ENCODE measurements around the gene MAFF.
"Not testable (repeated sequence)": the region's sequence is repeated elsewhere in the genome, so short reads cannot be mapped to it uniquely, and the experiment has no call there.

The MAFF gene

GRCh38 chr22:38170469-38170868 is 31.3 kb upstream of the MAFF start:
- H3K4me3 ChIP-seq (ENCODE audit: low read length), result no peak overlapping the region
- H3K36me3 ChIP-seq (ENCODE audit: control insufficient read depth, insufficient read depth, low read length, severe bottlenecking), result peaks cover 4% of the 10 kb centered on the region
- H3K9ac ChIP-seq (ENCODE audit: low read length), result no peak overlapping the region
- no peaks in the 10 kb centered on the region for H3K27me3 ChIP-seq (replicated peaks; ENCODE audit: control insufficient read depth, insufficient read depth, low read length)
- H3K4me1 ChIP-seq (ENCODE audit: control insufficient read depth, insufficient read depth, low read length), result peaks cover 10% of the 10 kb centered on the region
- H3K9me3 ChIP-seq (ENCODE audit: control insufficient read depth, low read length), result no peaks in the 10 kb centered on the region
- no peak for DNase-seq (ENCODE audit: low read depth)

GRCh38 chr22:38171927-38172831 is 29.6 kb upstream of the MAFF start:
- no peak overlapping the region for H3K4me3 ChIP-seq (ENCODE audit: low read length)
- no peaks in the 10 kb centered on the region for H3K9me3 ChIP-seq (ENCODE audit: control insufficient read depth, low read length)
- no peak overlapping the region for H3K9ac ChIP-seq (ENCODE audit: low read length)
- H3K27me3 ChIP-seq (replicated peaks; ENCODE audit: control insufficient read depth, insufficient read depth, low read length), result no peaks in the 10 kb centered on the region
- no peak for DNase-seq (ENCODE audit: low read depth)
- H3K36me3 ChIP-seq (ENCODE audit: control insufficient read depth, insufficient read depth, low read length, severe bottlenecking), result no peaks in the 10 kb centered on the region
- peaks cover 9% of the 10 kb centered on the region for H3K4me1 ChIP-seq (ENCODE audit: control insufficient read depth, insufficient read depth, low read length)

GRCh38 chr22:38172832-38173640 is 28.8 kb upstream of the MAFF start:
- H3K27me3 ChIP-seq (replicated peaks; ENCODE audit: control insufficient read depth, insufficient read depth, low read length), result no peaks in the 10 kb centered on the region
- H3K4me1 ChIP-seq (ENCODE audit: control insufficient read depth, insufficient read depth, low read length), result peaks cover 17% of the 10 kb centered on the region
- no peak for DNase-seq (ENCODE audit: low read depth)
- no peaks in the 10 kb centered on the region for H3K36me3 ChIP-seq (ENCODE audit: control insufficient read depth, insufficient read depth, low read length, severe bottlenecking)
- H3K9me3 ChIP-seq (ENCODE audit: control insufficient read depth, low read length), result no peaks in the 10 kb centered on the region
- no peak overlapping the region for H3K4me3 ChIP-seq (ENCODE audit: low read length)
- H3K9ac ChIP-seq (ENCODE audit: low read length), result no peak overlapping the region

- Histone ChIP-seq H3K36me3 (ENCODE audit: control insufficient read depth, insufficient read depth, low read length, severe bottlenecking) (no peaks in the 10 kb centered on the region), H3K27me3 (replicated peaks; ENCODE audit: control insufficient read depth, insufficient read depth, low read length) (no peaks in the 10 kb centered on the region), H3K4me3 (ENCODE audit: low read length) (no peak overlapping the region), H3K4me1 (ENCODE audit: control insufficient read depth, insufficient read depth, low read length) (peaks cover 21% of the 10 kb centered on the region), H3K9ac (ENCODE audit: low read length) (no peak overlapping the region), H3K9me3 (ENCODE audit: control insufficient read depth, low read length) (no peaks in the 10 kb centered on the region)
- DNase-seq (ENCODE audit: low read depth), result no peak
Measured at GRCh38 chr22:38173641-38173906, 28.2 kb upstream of the MAFF start.

GRCh38 chr22:38174626-38175025 is 27.2 kb upstream of the MAFF start:
- Histone ChIP-seq H3K9me3 (ENCODE audit: control insufficient read depth, low read length) (no peaks in the 10 kb centered on the region), H3K4me1 (ENCODE audit: control insufficient read depth, insufficient read depth, low read length) (peaks cover 28% of the 10 kb centered on the region), H3K9ac (ENCODE audit: low read length) (no peak overlapping the region), H3K36me3 (ENCODE audit: control insufficient read depth, insufficient read depth, low read length, severe bottlenecking) (no peaks in the 10 kb centered on the region), H3K4me3 (ENCODE audit: low read length) (no peak overlapping the region), H3K27me3 (replicated peaks; ENCODE audit: control insufficient read depth, insufficient read depth, low read length) (no peaks in the 10 kb centered on the region)
- no peak for DNase-seq (ENCODE audit: low read depth)

GRCh38 chr22:38175206-38176118 is 26.3 kb upstream of the MAFF start:
- no peak for DNase-seq (ENCODE audit: low read depth)
- no peaks in the 10 kb centered on the region for H3K9me3 ChIP-seq (ENCODE audit: control insufficient read depth, low read length)
- H3K4me3 ChIP-seq (ENCODE audit: low read length), result no peak overlapping the region
- H3K9ac ChIP-seq (ENCODE audit: low read length), result no peak overlapping the region
- no peaks in the 10 kb centered on the region for H3K27me3 ChIP-seq (replicated peaks; ENCODE audit: control insufficient read depth, insufficient read depth, low read length)
- no peaks in the 10 kb centered on the region for H3K36me3 ChIP-seq (ENCODE audit: control insufficient read depth, insufficient read depth, low read length, severe bottlenecking)
- peaks cover 36% of the 10 kb centered on the region for H3K4me1 ChIP-seq (ENCODE audit: control insufficient read depth, insufficient read depth, low read length)

GRCh38 chr22:38176170-38176741 is 25.5 kb upstream of the MAFF start:
- Histone ChIP-seq H3K9me3 (ENCODE audit: control insufficient read depth, low read length) (no peaks in the 10 kb centered on the region), H3K36me3 (ENCODE audit: control insufficient read depth, insufficient read depth, low read length, severe bottlenecking) (no peaks in the 10 kb centered on the region), H3K4me1 (ENCODE audit: control insufficient read depth, insufficient read depth, low read length) (peaks cover 44% of the 10 kb centered on the region), H3K27me3 (replicated peaks; ENCODE audit: control insufficient read depth, insufficient read depth, low read length) (no peaks in the 10 kb centered on the region), H3K4me3 (ENCODE audit: low read length) (no peak overlapping the region), H3K9ac (ENCODE audit: low read length) (no peak overlapping the region)
- peak; percentile 86 for DNase-seq (ENCODE audit: low read depth)

- Histone ChIP-seq H3K36me3 (ENCODE audit: control insufficient read depth, insufficient read depth, low read length, severe bottlenecking) (no peaks in the 10 kb centered on the region), H3K27me3 (replicated peaks; ENCODE audit: control insufficient read depth, insufficient read depth, low read length) (no peaks in the 10 kb centered on the region), H3K9me3 (ENCODE audit: control insufficient read depth, low read length) (no peaks in the 10 kb centered on the region), H3K4me3 (ENCODE audit: low read length) (no peak overlapping the region), H3K4me1 (ENCODE audit: control insufficient read depth, insufficient read depth, low read length) (peaks cover 48% of the 10 kb centered on the region), H3K9ac (ENCODE audit: low read length) (no peak overlapping the region)
- no peak for DNase-seq (ENCODE audit: low read depth)
Measured at GRCh38 chr22:38177044-38177443, 24.8 kb upstream of the MAFF start.

- Histone ChIP-seq H3K4me3 (ENCODE audit: low read length) (peak overlapping the region; percentile 50), H3K4me1 (ENCODE audit: control insufficient read depth, insufficient read depth, low read length) (peaks cover 49% of the 10 kb centered on the region), H3K9ac (ENCODE audit: low read length) (peak overlapping the region; percentile 62)
- not testable (repeated sequence) for H3K36me3 ChIP-seq (ENCODE audit: control insufficient read depth, insufficient read depth, low read length, severe bottlenecking); H3K27me3 ChIP-seq (replicated peaks; ENCODE audit: control insufficient read depth, insufficient read depth, low read length); DNase-seq (ENCODE audit: low read depth); H3K9me3 ChIP-seq (ENCODE audit: control insufficient read depth, low read length)
Measured at GRCh38 chr22:38177571-38177925, 24.2 kb upstream of the MAFF start.

- Histone ChIP-seq H3K9me3 (ENCODE audit: control insufficient read depth, low read length) (no peaks in the 10 kb centered on the region), H3K4me3 (ENCODE audit: low read length) (peak overlapping the region; percentile 50), H3K9ac (ENCODE audit: low read length) (peak overlapping the region; percentile 62), H3K27me3 (replicated peaks; ENCODE audit: control insufficient read depth, insufficient read depth, low read length) (no peaks in the 10 kb centered on the region), H3K36me3 (ENCODE audit: control insufficient read depth, insufficient read depth, low read length, severe bottlenecking) (no peaks in the 10 kb centered on the region), H3K4me1 (ENCODE audit: control insufficient read depth, insufficient read depth, low read length) (peaks cover 44% of the 10 kb centered on the region)
- peak; percentile 90 for DNase-seq (ENCODE audit: low read depth)
Measured at GRCh38 chr22:38177926-38178604, 23.7 kb upstream of the MAFF start.

Measured in adipocyte (in vitro differentiated cells).